Naive thymus-derived CD4-positive, alpha-beta T cell (primary cell): ENCODE data around the gene SAG. TPM values are rescaled to one million over a fixed set of nuclear protein-coding genes. Genes with fewer than 3 reads are reported as not detected.

Experiments used
- polyA plus RNA-seq, 2 donors: library from polyadenylated mRNA; unstranded; fragments of 300-500 nt; fragmentation: Illumina TruSeq; gene quantifications; one replicate each; pipeline ENCODE4 v1.2.3, GENCODE V29; 2021
- total RNA-seq, 6 experiments: library from RNA in 5 of 6; stranded (reverse) in 5 of 6; gene quantifications; 1 replicate in 5 of 6; 2 replicates in 1 of 6; pipeline ENCODE4 v1.2.3 and lab custom pipeline; 2021 to 2026

Gene SAG
- total and polyA plus RNA-seq, 7 experiments from 2014 or later = 0.05 to 0.65 (median 0.10) TPM; not detected in 4

Other genes starting within 250 kb of the SAG start
- 100 to 1,000 TPM; 106 to 232 (median 126) TPM for gene INPP5D, start 247.5 kb upstream of the SAG start, total RNA-seq
- gene INPP5D, start 247.5 kb upstream of the SAG start, polyA plus RNA-seq = 100 to 1,000 TPM in 1 of 2 donors, 10 to 100 TPM in 1; 41.0 to 122 TPM
- 100 to 1,000 TPM in 1 of 5 experiments, 10 to 100 TPM in 4; 61.7 to 115 (median 83.3) TPM for gene ATG16L1, start 56.1 kb upstream of the SAG start, total RNA-seq
- gene ATG16L1, start 56.1 kb upstream of the SAG start, polyA plus RNA-seq = 10 to 100 TPM; 16.0 to 21.9 TPM
- 100 to 1,000 TPM in 4 of 5 experiments, 10 to 100 TPM in 1; 61.6 to 252 (median 213) TPM for gene DGKD, start 46.7 kb downstream of the SAG start, total RNA-seq
- 10 to 100 TPM; 25.8 to 41.0 TPM for gene DGKD, start 46.7 kb downstream of the SAG start, polyA plus RNA-seq